ENCODE results near the gene SMYD5. TPM values are rescaled to one million over a fixed set of nuclear protein-coding genes. Genes with fewer than 3 reads are reported as not detected.

The SMYD5 gene
- total RNA-seq, 1 donor: 29.8 TPM

GRCh38 chr2:73244580-73244979 lies 30.5 kb downstream of the SMYD5 start:
- Histone ChIP-seq H3K4me3 (ENCODE audit: low read length) (no peak overlapping the region), H3K27me3 (ENCODE audit: insufficient read depth, low read length) (no peaks in the 10 kb centered on the region), H3K4me1 (ENCODE audit: insufficient read depth, low read length) (no peaks in the 10 kb centered on the region), H3K9me3 (ENCODE audit: low read depth, low read length) (no peaks in the 10 kb centered on the region)

- no peak overlapping the region for H3K4me3 ChIP-seq (ENCODE audit: low read length)
- H3K4me1 ChIP-seq (ENCODE audit: insufficient read depth, low read length): no peaks in the 10 kb centered on the region
- no peaks in the 10 kb centered on the region for H3K9me3 ChIP-seq (ENCODE audit: low read depth, low read length)
- H3K27me3 ChIP-seq (ENCODE audit: insufficient read depth, low read length): no peaks in the 10 kb centered on the region
Measured at GRCh38 chr2:73246850-73247249, 32.8 kb downstream of the SMYD5 start.

DNA sequence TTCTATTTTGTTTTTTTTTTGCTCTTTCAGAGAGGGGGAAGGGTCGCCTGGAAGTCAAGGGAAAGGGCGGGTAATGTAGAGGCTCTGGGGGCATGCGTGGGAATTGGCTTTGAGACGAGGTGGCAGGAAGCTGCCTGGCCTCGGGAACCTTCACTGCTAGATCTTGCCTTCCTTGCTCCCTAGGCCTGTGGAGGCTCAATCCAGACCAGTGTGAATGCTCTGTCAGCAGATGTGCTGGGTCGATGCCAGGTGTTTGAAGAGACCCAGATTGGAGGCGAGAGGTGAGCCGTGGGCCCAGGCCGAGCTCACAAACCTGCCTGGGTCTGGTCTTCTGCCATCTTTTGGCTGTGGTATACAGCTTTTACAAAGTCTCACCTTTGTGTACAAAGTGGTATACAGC lies 35.6 kb downstream of the SMYD5 start:
- H3K27me3 ChIP-seq (ENCODE audit: insufficient read depth, low read length): no peaks in the 10 kb centered on the region
- no peak overlapping the region for H3K4me3 ChIP-seq (ENCODE audit: low read length)
- H3K4me1 ChIP-seq (ENCODE audit: insufficient read depth, low read length): no peaks in the 10 kb centered on the region
- no peaks in the 10 kb centered on the region for H3K9me3 ChIP-seq (ENCODE audit: low read depth, low read length)

DNA sequence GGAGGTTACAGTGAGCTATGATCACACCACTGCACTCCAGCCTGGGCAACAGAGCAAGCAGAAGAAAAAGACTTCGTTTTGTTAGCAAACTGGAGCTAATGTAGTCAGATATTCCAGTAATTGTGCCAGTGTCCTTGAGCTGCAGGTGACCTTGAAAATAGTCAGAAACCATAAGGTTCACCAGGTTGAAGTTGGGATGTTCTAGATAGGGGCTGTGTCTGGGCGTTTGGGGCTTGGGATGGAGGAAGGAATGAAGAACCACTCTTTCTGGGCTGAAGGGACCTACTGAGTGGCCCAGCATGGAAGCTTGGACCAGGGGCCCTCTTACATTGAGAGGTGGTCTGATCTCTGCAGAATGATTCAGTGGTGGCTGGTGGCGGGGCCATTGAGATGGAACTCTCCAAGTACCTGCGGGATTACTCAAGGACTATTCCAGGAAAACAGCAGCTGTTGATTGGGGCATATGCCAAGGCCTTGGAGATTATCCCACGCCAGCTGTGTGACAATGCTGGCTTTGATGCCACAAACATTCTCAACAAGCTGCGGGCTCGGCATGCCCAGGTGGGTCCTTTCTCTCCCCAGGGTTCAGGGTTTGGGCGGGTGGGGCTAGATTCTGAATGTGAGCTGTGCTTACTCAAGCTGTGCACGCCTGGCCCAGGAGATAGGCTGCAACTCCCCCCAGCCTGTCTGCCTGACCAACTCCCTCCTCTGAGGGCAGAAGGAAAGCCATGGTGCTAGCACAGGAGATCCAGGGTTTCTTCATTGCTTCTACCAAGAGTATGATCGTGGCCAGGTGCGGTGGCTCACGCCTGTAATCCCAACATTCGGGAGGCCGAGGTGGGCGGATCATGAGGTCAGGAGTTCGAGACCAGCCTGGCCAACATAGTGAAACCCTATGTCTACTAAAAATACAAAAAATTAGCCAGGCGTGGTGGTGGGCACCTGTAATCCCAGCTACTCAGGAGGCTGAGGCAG lies 37.1 kb downstream of the SMYD5 start:
- Histone ChIP-seq H3K27me3 (ENCODE audit: insufficient read depth, low read length) (no peaks in the 10 kb centered on the region), H3K9me3 (ENCODE audit: low read depth, low read length) (no peaks in the 10 kb centered on the region), H3K4me1 (ENCODE audit: insufficient read depth, low read length) (no peaks in the 10 kb centered on the region)

DNA sequence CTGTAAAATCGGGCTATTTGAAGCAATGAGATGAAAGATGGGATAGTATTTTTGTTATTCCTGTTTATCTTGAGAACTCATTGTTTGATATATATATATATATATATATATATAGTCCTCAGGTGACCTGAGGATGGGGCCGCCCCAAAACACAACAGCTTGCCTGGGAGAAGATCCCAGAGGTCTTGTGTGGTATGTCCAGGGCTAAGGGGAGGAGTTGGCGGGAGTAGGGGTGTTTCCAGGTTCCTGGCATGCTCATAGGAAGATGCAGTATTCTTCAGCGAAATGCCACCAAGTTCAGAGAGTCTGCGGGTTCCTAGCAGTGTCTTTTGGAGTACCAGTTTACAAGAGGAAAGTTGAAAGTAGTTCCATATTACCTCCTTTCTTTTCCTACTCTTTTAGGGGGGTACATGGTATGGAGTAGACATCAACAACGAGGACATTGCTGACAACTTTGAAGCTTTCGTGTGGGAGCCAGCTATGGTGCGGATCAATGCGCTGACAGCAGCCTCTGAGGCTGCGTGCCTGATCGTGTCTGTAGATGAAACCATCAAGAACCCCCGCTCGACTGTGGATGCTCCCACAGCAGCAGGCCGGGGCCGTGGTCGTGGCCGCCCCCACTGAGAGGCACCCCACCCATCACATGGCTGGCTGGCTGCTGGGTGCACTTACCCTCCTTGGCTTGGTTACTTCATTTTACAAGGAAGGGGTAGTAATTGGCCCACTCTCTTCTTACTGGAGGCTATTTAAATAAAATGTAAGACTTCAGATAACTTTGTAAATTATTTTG lies 38.4 kb downstream of the SMYD5 start:
- H3K4me3 ChIP-seq (ENCODE audit: low read length): no peak overlapping the region
- H3K4me1 ChIP-seq (ENCODE audit: insufficient read depth, low read length): no peaks in the 10 kb centered on the region

More for the DNA sequence above, 37.1 kb downstream of the SMYD5 start:
- no peak overlapping the region for H3K4me3 ChIP-seq (ENCODE audit: low read length)

DNA sequence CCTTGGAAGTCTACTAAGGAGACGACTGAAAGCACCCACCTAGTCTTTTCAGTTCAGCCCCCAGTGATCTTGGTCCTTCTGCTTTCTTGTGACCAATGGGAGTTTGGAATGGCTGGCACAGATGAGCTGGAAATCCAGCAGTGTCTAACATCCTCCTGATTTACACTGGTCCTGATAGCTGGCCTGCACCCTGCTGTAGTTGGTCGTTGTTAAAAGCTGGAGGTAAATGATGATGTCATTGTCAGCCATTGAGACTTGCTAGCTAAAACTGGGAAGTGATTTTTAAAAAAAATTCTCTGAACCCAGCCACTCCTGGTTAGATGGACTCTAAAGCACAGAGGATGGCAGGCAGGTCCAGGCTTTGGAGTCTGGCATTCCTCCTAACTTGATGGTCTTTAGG lies 39.4 kb downstream of the SMYD5 start:
- Histone ChIP-seq H3K9me3 (ENCODE audit: low read depth, low read length) (no peaks in the 10 kb centered on the region), H3K4me3 (ENCODE audit: low read length) (no peak overlapping the region), H3K27me3 (ENCODE audit: insufficient read depth, low read length) (no peaks in the 10 kb centered on the region), H3K4me1 (ENCODE audit: insufficient read depth, low read length) (no peaks in the 10 kb centered on the region)

More for the DNA sequence above, 38.4 kb downstream of the SMYD5 start:
- Histone ChIP-seq H3K9me3 (ENCODE audit: low read depth, low read length) (no peaks in the 10 kb centered on the region), H3K27me3 (ENCODE audit: insufficient read depth, low read length) (no peaks in the 10 kb centered on the region)

GRCh38 chr2:73253901-73254300 lies 39.9 kb downstream of the SMYD5 start:
- Histone ChIP-seq H3K4me1 (ENCODE audit: insufficient read depth, low read length) (no peaks in the 10 kb centered on the region), H3K27me3 (ENCODE audit: insufficient read depth, low read length) (no peaks in the 10 kb centered on the region), H3K9me3 (ENCODE audit: low read depth, low read length) (no peaks in the 10 kb centered on the region), H3K4me3 (ENCODE audit: low read length) (no peak overlapping the region)

DNA sequence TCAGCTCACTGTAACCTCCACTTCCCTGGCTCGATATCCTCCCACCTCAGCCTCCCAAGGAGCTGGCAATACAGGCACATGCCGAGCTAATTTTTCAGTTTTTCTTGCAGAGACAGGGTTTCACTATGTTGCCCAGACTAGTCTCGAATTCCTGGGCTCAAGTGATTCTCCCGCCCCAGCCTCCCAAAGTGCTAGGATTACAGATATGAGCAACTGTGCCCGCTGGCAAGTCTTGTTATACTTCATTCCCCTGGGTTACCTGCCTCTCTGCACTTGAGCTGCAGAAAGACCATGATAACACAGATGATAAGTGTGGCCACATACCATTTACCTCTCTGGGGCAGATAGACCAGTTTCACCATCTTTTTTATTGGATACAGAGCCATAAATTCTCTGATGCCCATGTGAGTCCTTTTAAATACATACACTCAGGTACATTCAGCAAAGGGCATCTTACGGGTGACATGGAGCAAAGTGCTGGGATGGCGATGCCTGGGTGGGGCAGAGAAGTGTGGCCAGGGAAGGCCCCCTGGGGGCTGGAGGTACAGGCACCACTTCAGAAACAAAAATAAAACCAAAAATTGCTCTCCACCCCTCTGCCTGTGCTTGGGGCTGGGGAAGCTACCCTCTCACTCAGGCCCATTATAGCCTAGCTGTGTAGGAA lies 40.4 kb downstream of the SMYD5 start:
- H3K4me1 ChIP-seq (ENCODE audit: insufficient read depth, low read length): no peaks in the 10 kb centered on the region

GRCh38 chr2:73255007-73255644 lies 41.1 kb downstream of the SMYD5 start:
- Histone ChIP-seq H3K4me1 (ENCODE audit: insufficient read depth, low read length) (no peaks in the 10 kb centered on the region), H3K27me3 (ENCODE audit: insufficient read depth, low read length) (no peaks in the 10 kb centered on the region), H3K4me3 (ENCODE audit: low read length) (no peak overlapping the region), H3K9me3 (ENCODE audit: low read depth, low read length) (no peaks in the 10 kb centered on the region)

More for the DNA sequence above, 40.4 kb downstream of the SMYD5 start:
- H3K4me3 ChIP-seq (ENCODE audit: low read length): no peak overlapping the region
- H3K27me3 ChIP-seq (ENCODE audit: insufficient read depth, low read length): no peaks in the 10 kb centered on the region
- H3K9me3 ChIP-seq (ENCODE audit: low read depth, low read length): no peaks in the 10 kb centered on the region

GRCh38 chr2:73255907-73256617 lies 42.0 kb downstream of the SMYD5 start:
- Histone ChIP-seq H3K27me3 (ENCODE audit: insufficient read depth, low read length) (no peaks in the 10 kb centered on the region), H3K4me1 (ENCODE audit: insufficient read depth, low read length) (no peaks in the 10 kb centered on the region)

GRCh38 chr2:73256618-73256922 lies 42.5 kb downstream of the SMYD5 start:
- no peak overlapping the region for H3K4me3 ChIP-seq (ENCODE audit: low read length)
- H3K27me3 ChIP-seq (ENCODE audit: insufficient read depth, low read length): no peaks in the 10 kb centered on the region
- H3K9me3 ChIP-seq (ENCODE audit: low read depth, low read length): no peaks in the 10 kb centered on the region
- H3K4me1 ChIP-seq (ENCODE audit: insufficient read depth, low read length): no peaks in the 10 kb centered on the region

More at GRCh38 chr2:73255907-73256617, 42.0 kb downstream of the SMYD5 start:
- Histone ChIP-seq H3K9me3 (ENCODE audit: low read depth, low read length) (no peaks in the 10 kb centered on the region), H3K4me3 (ENCODE audit: low read length) (no peak overlapping the region)

DNA sequence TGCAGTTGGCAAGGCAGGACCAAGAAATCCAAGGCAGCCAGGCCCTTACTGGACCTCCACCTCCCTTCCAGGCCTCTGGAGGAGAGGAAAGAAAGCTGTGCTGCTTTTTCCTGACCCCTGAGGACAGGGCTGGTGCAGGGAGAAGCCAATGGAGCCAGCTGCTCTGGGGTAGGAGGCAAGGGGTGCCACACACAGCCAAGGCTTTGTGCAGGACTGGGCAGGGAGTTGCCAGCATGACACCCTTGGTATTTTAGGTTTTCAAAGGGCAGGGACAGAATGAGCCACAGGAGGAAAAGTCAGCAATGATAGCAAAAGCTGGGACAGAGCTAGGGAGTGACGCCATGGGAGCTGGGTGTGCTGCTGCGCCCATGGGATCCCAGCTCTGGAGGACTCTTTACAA lies 43.0 kb downstream of the SMYD5 start:
- H3K4me1 ChIP-seq (ENCODE audit: insufficient read depth, low read length): no peaks in the 10 kb centered on the region
- no peaks in the 10 kb centered on the region for H3K9me3 ChIP-seq (ENCODE audit: low read depth, low read length)
- no peaks in the 10 kb centered on the region for H3K27me3 ChIP-seq (ENCODE audit: insufficient read depth, low read length)
- H3K4me3 ChIP-seq (ENCODE audit: low read length): no peak overlapping the region

- Histone ChIP-seq H3K4me1 (ENCODE audit: insufficient read depth, low read length) (no peaks in the 10 kb centered on the region), H3K27me3 (ENCODE audit: insufficient read depth, low read length) (no peaks in the 10 kb centered on the region), H3K9me3 (ENCODE audit: low read depth, low read length) (no peaks in the 10 kb centered on the region), H3K4me3 (ENCODE audit: low read length) (no peak overlapping the region)
Measured at GRCh38 chr2:73257425-73258125, 43.5 kb downstream of the SMYD5 start.

Measured in mononuclear cell (primary cell).